ENCODE measurements around the gene TMX1. TPM values are rescaled to one million over a fixed set of nuclear protein-coding genes. Genes with fewer than 3 reads are reported as not detected.

Gene TMX1
- total and polyA plus RNA-seq, 2 donors, result 19.2 to 48.5 TPM

DNA sequence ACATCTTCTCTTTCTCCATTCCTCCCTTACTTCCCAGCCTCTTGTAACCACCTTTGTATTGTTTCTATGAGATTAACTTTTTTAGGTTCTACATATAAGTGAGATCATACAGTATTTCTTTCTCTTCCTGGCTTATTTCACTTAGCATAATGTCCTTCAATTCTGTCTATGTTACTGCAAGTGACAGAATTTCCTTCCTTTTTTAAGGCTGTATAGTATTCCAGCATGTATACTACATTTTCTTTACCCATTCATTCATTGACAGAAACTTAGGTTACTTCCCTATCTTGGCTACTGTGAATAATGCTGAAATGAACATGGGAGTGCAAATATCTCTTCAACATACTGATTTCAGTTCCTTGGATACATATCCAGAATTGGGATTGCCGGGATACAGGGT lies 18.2 kb downstream of the TMX1 start:
- Histone ChIP-seq H3K36me3 (ENCODE audit: insufficient read depth) (no peaks in the 10 kb centered on the region), H3K4me1 (ENCODE audit: insufficient read depth) (no peaks in the 10 kb centered on the region), H3K27ac (ENCODE audit: low read depth) (no peak overlapping the region), H3K4me3 (ENCODE audit: low read depth, low read length) (no peak overlapping the region)
- WGBS, result 100% methylated on average over 1 of the region's 1 CpG
- DNase-seq (ENCODE audit: extremely low spot score), result no peak

DNA sequence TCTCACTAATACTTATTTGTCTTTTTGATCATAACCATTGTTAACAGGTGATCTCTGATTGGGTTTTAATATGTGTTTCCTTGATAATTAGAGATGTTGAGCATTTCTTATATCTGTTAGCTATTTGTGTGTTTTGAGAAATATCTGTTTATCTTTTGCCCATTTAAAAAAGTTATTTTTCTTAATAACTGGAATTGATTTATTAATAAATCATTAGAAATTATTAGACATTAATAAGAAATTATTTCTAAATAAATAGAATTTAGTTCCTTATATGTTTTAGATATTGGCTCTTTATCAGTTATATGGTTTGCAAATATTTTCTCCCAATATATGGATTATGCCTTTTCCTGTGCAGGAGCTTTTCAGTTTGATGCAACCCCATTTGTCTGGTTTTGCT lies 18.7 kb downstream of the TMX1 start:
- Histone ChIP-seq H3K4me3 (ENCODE audit: low read depth, low read length) (no peak overlapping the region), H3K4me1 (ENCODE audit: insufficient read depth) (no peaks in the 10 kb centered on the region), H3K27ac (ENCODE audit: low read depth) (no peak overlapping the region), H3K36me3 (ENCODE audit: insufficient read depth) (no peaks in the 10 kb centered on the region)
- no peak for DNase-seq (ENCODE audit: extremely low spot score)

DNA sequence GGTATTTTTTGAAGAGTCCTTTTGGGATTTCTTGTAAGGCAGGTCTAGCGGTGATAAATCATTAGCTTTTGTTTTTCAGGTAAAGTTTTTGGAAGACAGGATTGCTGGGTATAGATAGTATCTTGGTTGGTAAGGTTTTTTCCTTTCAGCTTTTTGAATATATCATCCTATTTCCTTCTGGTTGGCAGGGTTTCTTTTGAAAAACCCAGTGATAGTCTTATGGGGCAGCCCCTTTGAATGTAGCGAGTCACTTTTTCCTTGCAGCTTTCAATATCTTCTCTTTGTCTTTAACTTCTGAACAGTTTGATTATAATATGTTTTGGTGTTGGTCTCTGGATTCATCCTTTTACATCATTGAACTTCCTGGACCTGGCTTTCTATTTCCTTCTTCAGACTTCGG lies 20.2 kb downstream of the TMX1 start:
- no peaks in the 10 kb centered on the region for H3K4me1 ChIP-seq (ENCODE audit: insufficient read depth)
- H3K4me3 ChIP-seq (ENCODE audit: low read depth, low read length), result no peak overlapping the region
- no peaks in the 10 kb centered on the region for H3K36me3 ChIP-seq (ENCODE audit: insufficient read depth)
- no peak overlapping the region for H3K27ac ChIP-seq (ENCODE audit: low read depth)
- no peak for DNase-seq (ENCODE audit: extremely low spot score)
- WGBS, result 98% methylated on average over 3 of the region's 3 CpGs

DNA sequence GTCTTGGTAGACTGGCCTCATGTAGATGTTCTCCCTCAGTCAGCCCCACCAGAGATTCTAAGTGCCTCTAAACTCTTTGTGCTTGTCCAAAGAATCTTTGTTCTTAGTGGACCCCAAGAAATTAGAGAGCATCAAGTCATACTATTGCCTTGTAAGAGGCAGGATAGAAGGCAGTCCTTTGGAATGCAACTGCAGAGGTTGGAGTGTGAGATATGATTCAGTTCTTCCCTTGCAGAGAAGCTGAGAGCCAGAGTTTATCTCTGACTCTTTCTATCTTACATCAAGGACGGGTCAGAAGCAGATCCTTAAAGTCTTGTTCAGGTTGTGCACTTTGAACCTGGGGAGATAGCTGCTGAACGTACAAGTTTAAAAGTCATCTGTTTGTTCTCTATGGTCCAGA lies 21.1 kb downstream of the TMX1 start:
- no peaks in the 10 kb centered on the region for H3K36me3 ChIP-seq (ENCODE audit: insufficient read depth)
- H3K27ac ChIP-seq (ENCODE audit: low read depth), result no peak overlapping the region
- DNase-seq (ENCODE audit: extremely low spot score), result no peak
- H3K4me1 ChIP-seq (ENCODE audit: insufficient read depth), result no peaks in the 10 kb centered on the region
- 92% methylated on average over 2 of the region's 2 CpGs for WGBS
- no peak overlapping the region for H3K4me3 ChIP-seq (ENCODE audit: low read depth, low read length)

DNA sequence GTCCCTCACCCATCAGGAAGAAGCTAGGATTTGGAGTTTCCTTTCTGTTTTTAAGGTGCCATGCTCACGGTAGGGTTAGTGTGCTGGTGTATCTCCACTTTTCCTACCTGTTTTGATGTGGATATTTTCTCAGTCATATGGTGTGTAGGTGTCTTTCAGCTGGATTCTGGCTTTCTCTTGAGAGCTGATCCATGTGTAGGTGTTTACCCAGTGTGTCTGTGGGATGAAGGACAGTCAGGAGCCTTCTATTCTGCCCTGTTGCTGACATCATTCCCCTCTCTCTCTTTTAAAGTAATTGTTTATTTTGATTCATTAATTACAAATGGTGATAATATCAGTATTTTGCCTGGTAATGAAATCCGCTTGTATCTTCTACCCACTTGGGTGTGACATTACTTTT lies 22.8 kb downstream of the TMX1 start:
- H3K27ac ChIP-seq (ENCODE audit: low read depth), result no peak overlapping the region
- 84% methylated on average over 2 of the region's 2 CpGs for WGBS
- no peak for DNase-seq (ENCODE audit: extremely low spot score)

DNA sequence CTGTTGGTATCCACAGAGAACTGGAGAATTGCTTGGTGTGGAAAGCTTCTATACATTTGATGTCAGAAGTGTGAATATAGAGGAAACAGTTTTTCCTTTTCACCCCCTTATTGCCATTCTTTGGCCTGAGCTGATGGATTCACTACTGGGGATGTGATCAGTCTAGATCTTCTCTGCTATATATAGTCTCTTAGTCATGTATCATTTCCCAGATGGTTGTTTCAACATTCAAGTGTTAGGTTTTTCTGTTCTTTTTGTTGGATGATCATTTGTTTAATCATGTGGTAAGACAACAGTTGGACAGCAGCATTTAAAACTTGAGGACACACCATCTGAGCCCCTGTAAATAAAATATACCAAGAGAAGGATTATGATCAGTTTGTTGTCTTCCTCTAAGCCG lies 29.6 kb downstream of the TMX1 start:
- Histone ChIP-seq H3K4me1 (ENCODE audit: insufficient read depth) (no peaks in the 10 kb centered on the region), H3K36me3 (ENCODE audit: insufficient read depth) (no peaks in the 10 kb centered on the region), H3K4me3 (ENCODE audit: low read depth, low read length) (no peak overlapping the region), H3K27ac (ENCODE audit: low read depth) (no peak overlapping the region)
- no peak for DNase-seq (ENCODE audit: extremely low spot score)
- 90% methylated on average over 1 of the region's 1 CpG for WGBS

More for the DNA sequence above, 22.8 kb downstream of the TMX1 start:
- Histone ChIP-seq H3K36me3 (ENCODE audit: insufficient read depth) (no peaks in the 10 kb centered on the region), H3K4me3 (ENCODE audit: low read depth, low read length) (no peak overlapping the region), H3K4me1 (ENCODE audit: insufficient read depth) (no peaks in the 10 kb centered on the region)

DNA sequence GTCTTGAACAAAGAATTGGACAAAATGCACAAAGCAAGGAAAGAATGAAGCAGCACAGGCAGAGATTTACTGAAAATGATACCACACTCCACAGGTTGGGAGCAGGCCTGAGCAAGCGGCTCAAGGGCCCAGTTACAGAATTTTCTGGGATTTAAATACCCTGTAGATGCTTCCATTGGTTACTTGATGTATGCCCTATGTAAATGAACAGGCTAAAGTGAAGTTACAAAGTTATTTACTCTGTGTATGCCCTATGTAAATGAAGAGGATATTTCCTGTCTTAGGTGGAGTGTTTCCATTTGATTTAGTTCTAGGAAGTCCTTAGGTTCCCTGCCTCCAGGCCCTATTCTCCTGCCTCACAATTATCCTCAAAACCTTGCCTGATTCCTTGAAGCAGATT lies 36.6 kb downstream of the TMX1 start:
- no peaks in the 10 kb centered on the region for H3K4me1 ChIP-seq (ENCODE audit: insufficient read depth)
- no peaks in the 10 kb centered on the region for H3K36me3 ChIP-seq (ENCODE audit: insufficient read depth)
- WGBS, result 100% methylated on average over 1 of the region's 1 CpG
- DNase-seq (ENCODE audit: extremely low spot score), result no peak
- H3K27ac ChIP-seq (ENCODE audit: low read depth), result no peak overlapping the region
- no peak overlapping the region for H3K4me3 ChIP-seq (ENCODE audit: low read depth, low read length)

DNA sequence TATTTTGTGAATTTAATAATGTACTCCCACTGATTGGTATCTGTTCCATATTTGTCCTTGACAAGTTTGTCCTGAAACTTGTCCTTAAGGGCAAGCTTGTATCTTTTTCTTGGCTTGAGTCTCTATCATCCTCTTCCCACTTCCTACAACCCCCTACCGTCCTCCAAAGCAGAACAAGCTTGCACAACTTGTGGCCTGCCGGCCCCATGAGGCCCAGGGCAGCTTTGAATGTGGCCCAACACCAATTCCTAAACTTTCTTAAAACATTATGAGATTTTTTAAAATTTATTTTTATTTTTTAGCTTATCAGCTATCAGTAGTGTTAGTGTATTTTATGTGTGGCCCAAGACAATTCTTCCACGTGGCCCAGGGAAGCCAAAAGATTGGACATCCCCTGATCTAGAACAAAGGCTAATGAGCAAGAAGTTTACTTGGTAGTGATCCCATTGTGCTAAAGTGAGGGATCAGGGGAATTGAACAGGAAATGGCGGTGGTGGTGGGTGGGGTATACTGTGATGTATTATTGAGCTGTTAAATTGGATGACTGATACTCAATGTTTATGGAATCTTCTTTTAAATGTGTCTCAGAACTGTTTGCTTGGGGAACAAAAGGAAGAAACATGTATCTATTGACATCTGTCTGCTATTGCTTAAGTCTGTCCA lies 37.8 kb downstream of the TMX1 start:
- Histone ChIP-seq H3K4me1 (ENCODE audit: insufficient read depth) (no peaks in the 10 kb centered on the region), H3K4me3 (ENCODE audit: low read depth, low read length) (no peak overlapping the region), H3K27ac (ENCODE audit: low read depth) (no peak overlapping the region), H3K36me3 (ENCODE audit: insufficient read depth) (no peaks in the 10 kb centered on the region)
- 84% methylated on average over 4 of the region's 4 CpGs for WGBS
- DNase-seq (ENCODE audit: extremely low spot score), result no peak

DNA sequence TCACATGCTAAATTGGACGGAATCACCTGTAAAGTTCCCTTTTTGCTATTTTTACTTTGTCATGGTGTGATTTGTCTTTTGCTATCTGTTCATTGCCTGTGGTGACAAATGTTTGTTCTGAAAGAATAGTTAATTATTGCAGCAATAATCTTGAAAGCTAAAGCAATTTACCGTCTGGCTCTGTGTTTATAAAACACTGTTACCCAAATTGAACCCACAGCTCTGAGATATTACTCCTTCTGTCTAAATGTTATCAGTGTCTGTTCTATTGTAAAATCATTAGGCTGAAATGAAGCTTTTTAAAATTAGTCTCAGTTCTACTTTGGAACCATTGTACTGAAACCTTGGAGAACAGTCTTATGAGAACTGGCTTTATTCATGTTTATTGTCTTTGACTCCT lies 42.5 kb downstream of the TMX1 start:
- WGBS, result 73% methylated on average over 2 of the region's 2 CpGs
- Histone ChIP-seq H3K27ac (ENCODE audit: low read depth) (no peak overlapping the region), H3K4me3 (ENCODE audit: low read depth, low read length) (no peak overlapping the region), H3K4me1 (ENCODE audit: insufficient read depth) (no peaks in the 10 kb centered on the region), H3K36me3 (ENCODE audit: insufficient read depth) (no peaks in the 10 kb centered on the region)
- no peak for DNase-seq (ENCODE audit: extremely low spot score)

DNA sequence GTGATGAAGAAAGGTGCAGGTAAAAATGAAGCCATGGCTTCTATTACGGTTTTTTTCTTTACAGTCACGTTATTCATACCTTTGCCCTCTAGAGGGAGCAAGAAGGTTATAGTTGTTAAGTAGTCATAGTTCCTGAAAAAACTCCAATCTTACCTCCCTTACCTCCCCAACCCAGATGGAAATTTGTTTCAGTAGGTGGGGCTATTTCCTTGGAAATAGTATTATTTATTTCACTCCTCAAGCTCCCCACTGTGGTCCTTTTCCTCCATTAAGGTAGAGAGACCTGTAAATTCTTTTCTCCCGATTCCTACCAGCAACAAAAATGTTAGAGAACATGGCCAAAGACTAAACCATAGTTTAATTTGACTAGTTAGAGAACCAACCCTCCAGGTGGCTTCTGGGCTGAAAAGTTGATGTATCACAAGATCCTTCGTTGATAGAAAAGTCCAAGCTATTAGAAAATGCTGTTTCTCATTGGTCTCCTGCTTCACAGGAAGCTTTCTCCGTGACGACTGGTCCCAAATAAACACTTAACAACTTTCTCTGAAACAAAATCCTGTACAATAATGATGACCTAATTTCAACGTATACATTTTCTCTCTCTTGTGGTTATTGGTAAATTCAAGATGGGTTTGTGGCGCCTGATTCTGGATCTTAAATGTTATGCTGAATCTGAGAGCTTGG lies 43.5 kb downstream of the TMX1 start:
- 52% methylated on average over 8 of the region's 8 CpGs for WGBS
- H3K4me3 ChIP-seq (ENCODE audit: low read depth, low read length), result no peak overlapping the region
- H3K4me1 ChIP-seq (ENCODE audit: insufficient read depth), result no peaks in the 10 kb centered on the region
- no peaks in the 10 kb centered on the region for H3K36me3 ChIP-seq (ENCODE audit: insufficient read depth)
- no peak overlapping the region for H3K27ac ChIP-seq (ENCODE audit: low read depth)
- DNase-seq (ENCODE audit: extremely low spot score), result peak; percentile 82

DNA sequence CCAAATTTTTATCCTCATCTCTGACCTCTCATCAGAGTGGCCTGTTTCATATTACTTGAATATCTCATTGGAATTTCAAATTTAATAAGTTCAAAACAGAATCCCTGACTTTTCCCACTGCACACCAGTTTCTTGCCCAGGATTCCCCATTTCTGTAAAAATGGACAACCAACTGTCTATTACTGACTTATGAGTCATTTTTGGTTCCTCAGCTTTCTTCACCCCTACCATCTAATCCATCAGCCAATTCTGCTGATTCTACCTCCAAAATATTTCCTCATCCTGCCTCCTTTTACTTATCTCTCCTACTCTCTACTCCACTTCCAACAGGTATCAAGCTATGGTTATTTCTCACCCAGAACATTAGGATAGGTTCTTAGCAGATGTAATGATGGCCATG lies 44.2 kb downstream of the TMX1 start:
- no peaks in the 10 kb centered on the region for H3K36me3 ChIP-seq (ENCODE audit: insufficient read depth)
- H3K27ac ChIP-seq (ENCODE audit: low read depth), result no peak overlapping the region
- H3K4me3 ChIP-seq (ENCODE audit: low read depth, low read length), result no peak overlapping the region
- no peaks in the 10 kb centered on the region for H3K4me1 ChIP-seq (ENCODE audit: insufficient read depth)
- no peak for DNase-seq (ENCODE audit: extremely low spot score)

DNA sequence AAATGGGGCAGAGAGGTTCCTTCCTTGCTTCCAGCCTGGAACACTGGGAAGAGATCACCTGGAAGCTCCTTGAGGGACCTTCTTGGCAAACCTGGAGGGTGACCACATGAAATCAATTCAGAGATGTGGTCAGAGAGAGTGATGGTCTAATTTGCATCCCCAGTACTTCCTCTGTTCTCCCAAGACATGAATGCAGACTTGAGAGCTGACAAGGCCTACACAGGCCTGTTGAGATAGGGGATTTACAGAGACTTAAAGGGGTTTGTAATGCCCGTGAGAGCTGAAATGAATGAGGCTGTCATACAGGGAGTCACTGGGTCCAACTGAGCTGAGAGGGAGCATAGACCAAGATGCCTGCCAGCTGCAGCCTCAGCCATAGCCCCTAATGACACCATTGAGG lies 45.1 kb downstream of the TMX1 start:
- no peak for DNase-seq (ENCODE audit: extremely low spot score)
- no peaks in the 10 kb centered on the region for H3K4me1 ChIP-seq (ENCODE audit: insufficient read depth)
- 78% methylated on average over 1 of the region's 1 CpG for WGBS
- no peak overlapping the region for H3K27ac ChIP-seq (ENCODE audit: low read depth)
- H3K4me3 ChIP-seq (ENCODE audit: low read depth, low read length), result no peak overlapping the region
- H3K36me3 ChIP-seq (ENCODE audit: insufficient read depth), result no peaks in the 10 kb centered on the region

DNA sequence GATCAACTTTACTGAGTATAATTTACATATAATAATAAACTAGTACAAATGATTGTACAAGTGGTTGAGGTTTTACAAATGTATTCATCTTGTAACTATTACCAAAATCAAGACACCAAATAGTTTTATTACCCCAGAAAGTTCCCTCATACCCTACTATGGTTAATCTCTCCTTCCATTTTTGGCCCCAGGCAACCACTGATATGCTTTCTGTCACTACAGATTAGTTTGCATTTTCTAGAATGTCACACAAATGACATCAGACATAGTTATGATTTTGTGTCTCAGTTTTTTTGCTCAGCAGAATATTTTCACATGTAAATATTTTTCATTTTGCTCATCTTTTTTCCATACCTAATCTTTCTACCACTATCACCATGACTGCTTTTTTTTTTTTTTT lies 49.1 kb downstream of the TMX1 start:
- Histone ChIP-seq H3K4me3 (ENCODE audit: low read depth, low read length) (no peak overlapping the region), H3K36me3 (ENCODE audit: insufficient read depth) (no peaks in the 10 kb centered on the region), H3K27ac (ENCODE audit: low read depth) (no peak overlapping the region), H3K4me1 (ENCODE audit: insufficient read depth) (no peaks in the 10 kb centered on the region)
- DNase-seq (ENCODE audit: extremely low spot score), result no peak

DNA sequence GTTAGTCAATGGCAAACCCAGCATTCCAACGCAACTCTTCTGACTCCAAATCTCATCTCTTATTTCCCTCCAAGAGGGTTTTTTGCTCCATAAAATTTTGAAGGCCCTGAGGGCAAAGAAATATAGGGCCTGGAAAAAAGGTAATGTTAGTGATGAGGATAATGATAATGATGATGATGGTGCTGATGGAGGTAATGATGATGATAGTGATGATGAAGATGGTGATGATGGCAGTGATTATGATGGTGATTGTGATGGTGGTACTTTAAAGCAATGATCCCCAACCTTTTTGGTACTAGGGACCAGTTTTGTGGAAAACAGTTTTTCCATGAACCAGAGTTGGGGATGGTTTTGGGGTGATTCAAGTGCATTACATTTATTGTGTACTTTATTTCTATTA lies 50.1 kb downstream of the TMX1 start:
- WGBS, result 97% methylated on average over 1 of the region's 1 CpG
- Histone ChIP-seq H3K4me1 (ENCODE audit: insufficient read depth) (no peaks in the 10 kb centered on the region), H3K4me3 (ENCODE audit: low read depth, low read length) (no peak overlapping the region), H3K27ac (ENCODE audit: low read depth) (no peak overlapping the region), H3K36me3 (ENCODE audit: insufficient read depth) (no peaks in the 10 kb centered on the region)
- no peak for DNase-seq (ENCODE audit: extremely low spot score)

DNA sequence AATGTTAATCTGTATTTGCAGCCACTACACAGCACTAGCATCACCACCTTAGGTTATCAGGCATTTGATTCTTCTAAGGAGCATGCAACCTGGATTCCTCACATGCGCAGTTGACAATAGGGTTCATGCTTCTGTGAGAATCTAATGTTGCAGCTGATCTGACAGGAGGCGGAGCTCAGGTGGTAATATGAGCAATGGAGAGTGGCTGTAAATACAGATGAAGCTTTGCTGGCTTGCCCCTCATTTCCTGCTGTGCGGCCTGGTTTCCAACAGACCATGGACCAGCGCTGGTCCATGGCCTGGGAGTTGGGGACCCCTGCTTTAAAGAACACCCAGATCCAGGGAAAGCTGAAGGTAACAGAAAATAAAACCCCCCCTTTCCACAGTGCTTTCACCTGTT lies 51.0 kb downstream of the TMX1 start:
- 100% methylated on average over 4 of the region's 4 CpGs for WGBS
- H3K4me1 ChIP-seq (ENCODE audit: insufficient read depth), result no peaks in the 10 kb centered on the region
- no peak overlapping the region for H3K4me3 ChIP-seq (ENCODE audit: low read depth, low read length)
- no peak overlapping the region for H3K27ac ChIP-seq (ENCODE audit: low read depth)
- DNase-seq (ENCODE audit: extremely low spot score), result no peak
- H3K36me3 ChIP-seq (ENCODE audit: insufficient read depth), result no peaks in the 10 kb centered on the region

Measured in urinary bladder (tissue), 4 donors.